Erythroblast (primary cell): ENCODE measurements around the gene BGLAP.

Experiments
- GATA1 ChIP-seq: IDR thresholded peaks from 2 replicates; pipeline ENCODE4 v1.6.1; 2011; ENCODE audit warnings: low read depth, mild to moderate bottlenecking, control low read depth, low read length, moderate library complexity
- POLR2A ChIP-seq: IDR thresholded peaks from 2 replicates; pipeline ENCODE4 v1.6.1; 2011; ENCODE audit warnings: mild to moderate bottlenecking, low read length

DNA sequence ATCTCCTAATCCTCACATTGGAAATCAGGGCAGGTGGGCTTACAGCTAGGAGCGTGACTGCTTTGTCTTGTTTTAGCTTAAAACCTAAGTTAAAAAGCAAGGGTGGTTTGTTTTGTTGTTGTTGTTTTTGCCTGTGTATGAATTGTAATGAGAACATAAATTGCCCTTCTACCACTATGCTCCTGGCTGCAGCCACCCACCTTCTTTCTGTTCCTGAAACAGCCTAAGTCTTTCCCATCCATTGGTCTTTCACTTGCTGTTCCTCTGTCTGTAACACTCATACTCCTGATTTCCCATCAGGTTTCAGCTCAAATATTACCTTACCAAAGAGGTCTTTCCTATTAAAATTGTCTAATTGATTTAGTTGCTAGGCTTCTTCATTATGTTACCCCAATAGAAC lies 41.5 kb downstream of the BGLAP start:
- TF ChIP-seq POLR2A: no peak
- TF ChIP-seq GATA1: no peak
